Hepatocyte (in vitro differentiated cells): ENCODE measurements around the gene COX7A2L. TPM values are rescaled to one million over a fixed set of nuclear protein-coding genes. Genes with fewer than 3 reads are reported as not detected.

Experiments used
- DNase-seq: peaks from one replicate; pipeline ENCODE4 v3.0.0-alpha.2; 2016; ENCODE audit warnings: low spot score
- H2AFZ ChIP-seq: fragments of 200-600 bp; sonication (generic); 2 replicates; pipeline ENCODE4 v1.6.0; 2016; ENCODE audit warnings: antibody characterized with exemption, mild to moderate bottlenecking
- H3K27ac ChIP-seq: fragments of 200-600 bp; sonication (generic); 2 replicates; pipeline ENCODE4 v1.5.1; 2016; ENCODE audit warnings: mild to moderate bottlenecking
- H3K27me3 ChIP-seq: fragments of 200-600 bp; sonication (generic); 2 replicates; pipeline ENCODE4 v1.6.1; 2016
- H3K36me3 ChIP-seq: fragments of 200-600 bp; sonication (generic); replicated peaks from 2 replicates; pipeline ENCODE4 v1.5.1; 2016; ENCODE audit warnings: low read depth; ENCODE audit not compliant: insufficient read depth
- H3K4me1 ChIP-seq: fragments of 200-600 bp; sonication (generic); 2 replicates; pipeline ENCODE4 v1.5.1; 2016; ENCODE audit warnings: mild to moderate bottlenecking, moderate library complexity; ENCODE audit not compliant: insufficient read depth
- H3K4me2 ChIP-seq: fragments of 200-600 bp; sonication (generic); 2 replicates; pipeline ENCODE4 v1.6.0; 2016
- H3K4me3 ChIP-seq: fragments of 200-600 bp; sonication (generic); 2 replicates; pipeline ENCODE4 v1.5.1; 2016; ENCODE audit warnings: mild to moderate bottlenecking
- H3K79me2 ChIP-seq: fragments of 200-600 bp; sonication (generic); 2 replicates; pipeline ENCODE4 v1.6.0; 2017; ENCODE audit warnings: mild to moderate bottlenecking
- H3K9me2 ChIP-seq: fragments of 200-600 bp; sonication (generic); replicated peaks from 2 replicates; pipeline ENCODE4 v1.6.0; 2017; ENCODE audit warnings: mild to moderate bottlenecking; ENCODE audit not compliant: insufficient read depth
- H3K9me3 ChIP-seq: fragments of 200-600 bp; sonication (generic); 2 replicates; pipeline ENCODE4 v1.5.1; 2016; ENCODE audit warnings: low read depth, mild to moderate bottlenecking
- H4K20me1 ChIP-seq: fragments of 200-600 bp; sonication (generic); 2 replicates; pipeline ENCODE4 v1.6.0; 2016; ENCODE audit warnings: mild to moderate bottlenecking; ENCODE audit not compliant: insufficient read depth, poor library complexity, severe bottlenecking
- CTCF ChIP-seq: fragments of 200-600 bp; sonication (generic); IDR thresholded peaks from 2 replicates; pipeline ENCODE4 v1.5.1; 2016; ENCODE audit warnings: antibody characterized with exemption, mild to moderate bottlenecking; ENCODE audit not compliant: poor library complexity
- EZH2 ChIP-seq: fragments of 200-600 bp; sonication (generic); IDR thresholded peaks from 2 replicates; pipeline ENCODE4 v1.6.1; 2016; ENCODE audit warnings: antibody characterized with exemption, mild to moderate bottlenecking, borderline replicate concordance
- EZH2phosphoT487 ChIP-seq: fragments of 200-600 bp; sonication (generic); IDR thresholded peaks from one replicate; pipeline ENCODE4 v1.6.1; 2018; ENCODE audit warnings: antibody characterized with exemption, mild to moderate bottlenecking, low read depth, moderate library complexity; ENCODE audit not compliant: unreplicated experiment, severe bottlenecking
- WGBS: methylation state at CpG from one replicate; pipeline ENCODE4 v1.1.6; 2016; ENCODE audit warnings: low lambda C conversion rate; ENCODE audit errors: missing lambda C conversion rate; 5-methylcytosine and 5-hydroxymethylcytosine counted together
- polyA plus RNA-seq: library from polyadenylated mRNA; unstranded; fragments of >200 nt; fragmentation: Nextera tagmentation; extraction: Ambion mirVana; gene quantifications from 2 replicates; pipeline ENCODE4 v1.2.1, GENCODE V29; 2016
- total RNA-seq: library from RNA; depleted of rRNA; stranded (reverse); fragments of >200 nt; gene quantifications from 2 replicates; pipeline ENCODE4 v1.2.3, GENCODE V29; 2014

COX7A2L gene
- total and polyA plus RNA-seq, 2 experiments from 2014 or later, result 134 to 247 TPM

- 69% methylated on average over 2 of the region's 2 CpGs for WGBS
- no peak for DNase-seq
- H2AFZ ChIP-seq, result no peak overlapping the region
- H3K4me2 ChIP-seq, result no peak overlapping the region
- TF ChIP-seq EZH2, result no peak
- no peak for TF ChIP-seq CTCF
- no peak for TF ChIP-seq EZH2phosphoT487
- H3K27me3 ChIP-seq, result no peaks in the 10 kb centered on the region
- H3K4me1 ChIP-seq, result no peaks in the 10 kb centered on the region
- no peak overlapping the region for H3K27ac ChIP-seq
- H3K36me3 ChIP-seq, result no peaks in the 10 kb centered on the region
- no peak overlapping the region for H3K4me3 ChIP-seq
- no peaks in the 10 kb centered on the region for H3K79me2 ChIP-seq
- H4K20me1 ChIP-seq, result no peaks in the 10 kb centered on the region
- no peaks in the 10 kb centered on the region for H3K9me2 ChIP-seq
- H3K9me3 ChIP-seq, result no peaks in the 10 kb centered on the region
Measured at GRCh38 chr2:42300527-42300926, 60.5 kb downstream of the COX7A2L start.

Other genes starting within 250 kb of the COX7A2L start
- gene EML4, start 191.9 kb downstream of the COX7A2L start, total RNA-seq, result 86.8 and 86.9 TPM in 2 replicates
- gene EML4, start 191.9 kb downstream of the COX7A2L start, polyA plus RNA-seq, result 49.9 and 55.2 TPM in 2 replicates
- gene KCNG3, start 132.8 kb upstream of the COX7A2L start, total RNA-seq, result 0.28 and 0.57 TPM in 2 replicates
- gene KCNG3, start 132.8 kb upstream of the COX7A2L start, polyA plus RNA-seq, result 0.13 TPM in 1 of 2 replicates, not detected in the other
- 34.6 and 38.7 TPM in 2 replicates for gene MTA3, start 207.4 kb upstream of the COX7A2L start, total RNA-seq
- 36.1 and 44.3 TPM in 2 replicates for gene MTA3, start 207.4 kb upstream of the COX7A2L start, polyA plus RNA-seq